IPS DF 4.7 (cell line): ENCODE data around the gene BMX.

Experiments used
- DNase-seq: peaks from one replicate; pipeline ENCODE4 v3.0.0-alpha.2; 2013; ENCODE audit warnings: low spot score; ENCODE audit errors: extremely low read depth

Gene BMX

GRCh38 chrX:15567886-15568616 is 67.4 kb downstream of the BMX start:
- no peak for DNase-seq

- DNase-seq = no peak
Observed at GRCh38 chrX:15570145-15570544, 69.5 kb downstream of the BMX start.

DNA sequence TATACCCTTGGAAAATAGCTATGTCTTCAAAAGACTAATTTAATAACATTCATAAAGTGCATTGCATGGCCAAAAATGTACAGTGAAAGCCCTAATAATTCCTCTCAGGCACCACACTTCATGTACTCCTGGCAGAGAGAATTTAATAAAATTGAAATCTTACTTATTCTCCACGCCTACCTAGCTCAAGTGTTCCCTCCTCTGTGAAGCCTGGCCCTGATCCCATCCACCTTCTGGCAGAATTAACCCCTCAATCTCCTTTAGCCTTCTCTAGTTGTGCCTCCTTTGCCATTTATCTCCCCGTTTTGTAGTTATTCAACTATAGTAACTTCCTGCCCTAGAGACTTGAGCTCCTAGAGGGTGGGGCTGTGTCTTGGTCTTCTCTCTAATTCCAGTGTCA is 73.4 kb downstream of the BMX start:
- no peak for DNase-seq

DNA sequence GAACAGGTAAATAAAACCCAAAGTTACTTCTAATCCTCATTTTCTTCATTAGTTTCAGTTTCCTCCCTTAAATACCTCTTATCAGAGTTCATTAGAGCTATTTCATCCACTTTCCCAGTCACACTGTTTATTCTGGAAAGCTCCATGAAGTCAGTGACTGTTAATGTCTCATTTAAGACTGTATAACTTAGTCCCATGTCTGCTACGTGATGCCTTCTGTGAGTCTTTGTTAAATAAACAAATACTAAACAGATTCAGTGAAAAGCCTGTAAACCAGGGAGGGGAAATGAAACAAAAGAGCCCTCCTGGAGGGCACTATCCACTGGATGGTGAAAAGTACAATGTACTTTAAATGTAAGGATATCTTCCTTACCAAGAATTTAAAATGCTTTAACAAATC is 75.4 kb downstream of the BMX start:
- DNase-seq = no peak

DNA sequence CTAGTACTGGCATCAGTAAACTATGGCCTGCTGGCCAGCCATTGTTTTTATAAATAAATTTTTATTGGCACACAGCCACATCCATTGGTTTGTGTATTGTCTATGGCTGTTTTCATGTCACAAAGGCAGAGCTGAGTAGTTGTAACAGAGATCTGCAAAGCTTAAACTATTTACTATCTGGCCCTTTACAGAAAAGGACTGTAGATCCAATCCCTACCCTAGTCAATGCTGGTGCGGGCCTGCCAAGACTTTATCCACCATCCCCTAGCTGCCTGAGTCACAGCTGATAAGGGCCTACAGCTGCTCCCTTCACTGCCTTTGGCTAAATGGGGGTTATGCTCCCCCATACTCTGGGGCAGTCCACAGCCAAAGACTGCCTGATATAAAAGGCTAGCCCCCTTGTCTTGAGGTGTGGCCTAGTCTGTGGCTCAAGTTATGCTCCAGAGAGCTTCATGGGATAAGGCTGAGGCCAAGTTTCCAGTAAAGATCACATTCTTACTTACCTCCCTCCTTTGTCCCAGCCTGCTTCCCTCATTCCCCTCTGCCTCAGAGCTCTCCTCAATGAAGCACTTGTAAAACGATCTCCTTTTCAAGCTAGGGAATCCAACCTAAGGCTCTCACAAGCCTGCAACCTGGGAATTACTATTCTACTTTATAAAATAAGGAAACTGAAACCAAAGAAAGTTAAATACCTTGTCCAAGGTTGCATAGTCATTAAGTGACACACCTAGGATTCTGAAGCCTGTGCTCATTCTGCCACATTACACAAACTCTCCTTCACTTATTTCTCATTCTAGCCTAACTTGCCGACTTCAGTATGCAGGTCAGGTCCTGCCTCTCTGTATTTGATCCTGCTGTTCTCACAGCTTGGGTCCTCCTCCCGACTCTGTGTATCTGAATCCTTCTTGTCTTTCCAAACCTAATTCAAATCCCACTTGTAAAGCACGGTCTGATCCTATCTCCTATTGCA is 79.5 kb downstream of the BMX start:
- no peak for DNase-seq

DNA sequence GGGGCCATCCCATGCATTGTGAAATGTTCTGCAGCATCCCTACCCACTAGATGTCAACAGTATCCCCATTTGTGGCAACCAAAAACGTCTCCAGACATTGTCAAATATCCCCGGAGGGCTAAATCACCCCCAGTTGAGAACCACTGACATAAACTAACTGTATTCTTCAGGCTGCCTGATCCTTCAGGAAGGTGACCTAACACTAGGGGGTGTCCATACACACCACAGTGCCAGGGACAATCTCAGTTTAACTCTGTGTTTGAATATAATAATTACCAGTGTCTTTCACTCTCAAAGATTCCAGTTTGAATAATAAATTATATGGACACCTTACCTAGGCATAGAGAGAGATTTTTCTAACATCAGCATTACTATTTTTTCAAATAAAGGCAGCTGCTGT is 93.8 kb downstream of the BMX start:
- no peak for DNase-seq

- no peak for DNase-seq
Observed at GRCh38 chrX:15598026-15598425, 97.4 kb downstream of the BMX start.

GRCh38 chrX:15599461-15599860 is 98.9 kb downstream of the BMX start:
- no peak for DNase-seq

DNA sequence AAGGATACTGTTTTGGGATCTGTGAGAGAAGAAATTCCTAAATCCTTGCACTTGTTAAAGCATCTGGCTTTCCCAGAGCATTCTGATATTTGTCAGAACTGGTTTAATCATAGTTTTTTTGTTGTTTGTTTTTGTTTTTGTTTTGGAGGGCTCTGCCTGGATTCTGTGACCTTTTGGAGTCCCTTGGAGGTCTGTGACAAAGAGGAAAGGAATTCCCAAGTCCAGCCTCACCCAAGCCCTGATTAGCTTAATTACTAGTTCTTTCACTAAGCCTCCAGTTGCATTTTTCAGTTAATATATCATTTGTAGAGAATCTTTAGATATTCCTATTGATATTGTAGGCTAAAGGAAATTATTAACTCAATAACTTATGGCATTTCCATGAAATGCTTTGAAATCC is 99.4 kb downstream of the BMX start:
- no peak for DNase-seq

GRCh38 chrX:15600745-15601144 is 100.1 kb downstream of the BMX start, which contains the start of gene ACE2:
TSS of gene ACE2 (minus strand) at chrX:15600960. CDS start at chrX:15600911, 49 bp downstream.
- no peak for DNase-seq

- DNase-seq = no peak
Observed at GRCh38 chrX:15601932-15602331, 101.3 kb downstream of the BMX start.

DNA sequence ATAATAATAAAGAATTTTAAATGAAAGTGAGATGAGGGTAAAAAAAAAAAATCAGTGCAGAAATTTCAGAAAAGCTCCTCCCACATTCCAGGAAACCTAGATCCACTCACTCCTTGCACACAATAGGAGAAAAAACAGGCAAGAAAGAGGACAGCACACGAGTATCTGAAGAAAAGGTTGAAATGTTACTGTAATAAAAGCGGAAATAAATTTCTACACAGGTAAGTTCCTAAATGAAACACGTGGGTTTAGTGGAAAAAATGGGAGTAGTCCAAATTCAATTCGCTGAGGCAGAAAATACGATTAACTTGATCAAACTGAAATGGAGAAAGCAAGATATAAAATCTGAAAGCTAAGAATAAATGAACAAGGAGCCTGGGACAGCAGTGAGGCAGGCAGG is 102.2 kb downstream of the BMX start:
- no peak for DNase-seq

DNA sequence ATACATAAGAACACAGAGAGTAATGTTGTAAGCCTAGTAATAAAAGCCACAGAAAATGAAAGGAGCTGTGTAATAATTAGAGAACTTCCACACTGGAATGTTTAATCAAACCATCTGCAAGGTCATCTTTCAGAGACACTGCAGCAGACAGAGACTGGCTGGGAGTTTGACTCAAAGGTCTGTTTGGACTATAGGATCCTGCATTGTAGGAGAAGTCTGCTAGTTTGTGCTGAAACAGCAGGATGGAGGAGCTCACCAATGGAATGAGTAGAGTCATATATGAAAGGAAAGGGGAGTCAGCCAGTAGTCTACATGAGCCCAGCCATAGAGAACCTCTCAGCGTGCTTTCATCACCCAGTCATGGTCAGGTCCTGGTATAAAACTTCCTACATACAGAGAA is 104.6 kb downstream of the BMX start:
- DNase-seq = no peak
